ENCODE data around the gene HMG20A.

- no peak for TF ChIP-seq SIX5 (IDR thresholded peaks at IDR 0.05; ENCODE audit: low read depth, low read length, severe bottlenecking)
- no peak for TF ChIP-seq BHLHE40 (IDR thresholded peaks at IDR 0.05; ENCODE audit: borderline replicate concordance in 1 of 2, low read depth in 2 of 2, low read length in 1 of 2)
- no peak for TF ChIP-seq JUND (IDR thresholded peaks at IDR 0.05; ENCODE audit: low read depth, low read length)
- TF ChIP-seq, protein P1, sequence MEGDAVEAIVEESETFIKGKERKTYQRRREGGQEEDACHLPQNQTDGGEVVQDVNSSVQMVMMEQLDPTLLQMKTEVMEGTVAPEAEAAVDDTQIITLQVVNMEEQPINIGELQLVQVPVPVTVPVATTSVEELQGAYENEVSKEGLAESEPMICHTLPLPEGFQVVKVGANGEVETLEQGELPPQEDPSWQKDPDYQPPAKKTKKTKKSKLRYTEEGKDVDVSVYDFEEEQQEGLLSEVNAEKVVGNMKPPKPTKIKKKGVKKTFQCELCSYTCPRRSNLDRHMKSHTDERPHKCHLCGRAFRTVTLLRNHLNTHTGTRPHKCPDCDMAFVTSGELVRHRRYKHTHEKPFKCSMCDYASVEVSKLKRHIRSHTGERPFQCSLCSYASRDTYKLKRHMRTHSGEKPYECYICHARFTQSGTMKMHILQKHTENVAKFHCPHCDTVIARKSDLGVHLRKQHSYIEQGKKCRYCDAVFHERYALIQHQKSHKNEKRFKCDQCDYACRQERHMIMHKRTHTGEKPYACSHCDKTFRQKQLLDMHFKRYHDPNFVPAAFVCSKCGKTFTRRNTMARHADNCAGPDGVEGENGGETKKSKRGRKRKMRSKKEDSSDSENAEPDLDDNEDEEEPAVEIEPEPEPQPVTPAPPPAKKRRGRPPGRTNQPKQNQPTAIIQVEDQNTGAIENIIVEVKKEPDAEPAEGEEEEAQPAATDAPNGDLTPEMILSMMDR (IDR thresholded peaks at IDR 0.05 in 2 of 3, conservative IDR thresholded peaks at IDR 0.05 in 1 of 3; ENCODE audit: control insufficient read depth in 2 of 3, extremely low read depth in 1 of 3, insufficient read depth in 1 of 3, low read depth in 3 of 3, low read length in 3 of 3), result no peak
Measured at GRCh38 chr15:77384589-77385359, 35.9 kb upstream of the HMG20A start.
